Body of pancreas (tissue), 4 donors: ENCODE results near the gene RNGTT. TPM values are rescaled to one million over a fixed set of nuclear protein-coding genes. Genes with fewer than 3 reads are reported as not detected.

Source experiments
- ATAC-seq: fragments of 150-250 bp; one replicate; pipeline ENCODE4 v1.9.1; 2016
- DNase-seq, 4 donors: peaks; one replicate each; pipeline ENCODE4 v3.0.0-alpha.2; 2019
- H3K27ac ChIP-seq, 4 donors: fragments of 200-600 bp; sonication (generic); 1 replicate in 3 of 4; 2 replicates in 1 of 4; pipeline versions ENCODE4 v1.5.1 to v1.6.1; 2016 to 2019; ENCODE audit warnings: mild to moderate bottlenecking in 1 of 4, mixed read lengths in 1 of 4, moderate library complexity in 1 of 4
- H3K27me3 ChIP-seq, 2 donors: fragments of 200-600 bp; sonication (generic); one replicate each; pipeline ENCODE4 v1.6.0; 2016; ENCODE audit warnings: mild to moderate bottlenecking in 1 of 2
- H3K36me3 ChIP-seq, 2 donors: fragments of 200-600 bp; sonication (generic); replicated peaks in 1 of 2; 2 replicates each; pipeline ENCODE4 v1.5.1; 2016; ENCODE audit warnings: low read depth in 2 of 2; ENCODE audit not compliant: insufficient read depth in 1 of 2
- H3K4me1 ChIP-seq: fragments of 200-600 bp; sonication (generic); one replicate; pipeline ENCODE4 v1.6.0; 2016
- H3K4me3 ChIP-seq, 2 donors: fragments of 200-600 bp; sonication (generic); 1 replicate in 1 of 2; 2 replicates in 1 of 2; pipeline ENCODE4 v1.5.1; 2016 to 2019
- H3K9me3 ChIP-seq, 3 donors: fragments of 200-600 bp; sonication (generic); 1 replicate in 2 of 3; 2 replicates in 1 of 3; pipeline ENCODE4 v1.5.1; 2016
- POLR2A ChIP-seq, 3 donors: fragments of 450-650 bp; IDR thresholded peaks; one replicate each; pipeline ENCODE4 v1.6.1; 2016; ENCODE audit warnings: antibody characterized with exemption in 3 of 3, mild to moderate bottlenecking in 2 of 3
- WGBS, 2 donors: methylation state at CpG; one replicate each; pipeline ENCODE4 v1.1.5; 2017; 5-methylcytosine and 5-hydroxymethylcytosine counted together
- intact Hi-C: fragments of 100-400 bp; cut with DNase I; formaldehyde crosslinking; loops from one replicate; pipeline ENCODE4 v1.15.1; 2023
- total RNA-seq, 2 donors: library from RNA; depleted of rRNA; stranded (reverse); fragments of >200 nt; gene quantifications; one replicate each; pipeline ENCODE4 v1.1.0, GENCODE V29; 2016
- TF ChIP-seq, protein P1 (sequence below), 7 experiments: fragments of 450-650 bp in 4 of 7; fragments of 200-600 bp in 3 of 7; sonication (generic) in 3 of 7; IDR thresholded peaks; one replicate each; pipeline ENCODE4 v1.5.1; 2016 to 2019; ENCODE audit warnings: antibody characterized with exemption in 7 of 7

RNGTT gene
- total RNA-seq, 2 donors from 2014 or later = 9.9 to 15.2 TPM

DNA sequence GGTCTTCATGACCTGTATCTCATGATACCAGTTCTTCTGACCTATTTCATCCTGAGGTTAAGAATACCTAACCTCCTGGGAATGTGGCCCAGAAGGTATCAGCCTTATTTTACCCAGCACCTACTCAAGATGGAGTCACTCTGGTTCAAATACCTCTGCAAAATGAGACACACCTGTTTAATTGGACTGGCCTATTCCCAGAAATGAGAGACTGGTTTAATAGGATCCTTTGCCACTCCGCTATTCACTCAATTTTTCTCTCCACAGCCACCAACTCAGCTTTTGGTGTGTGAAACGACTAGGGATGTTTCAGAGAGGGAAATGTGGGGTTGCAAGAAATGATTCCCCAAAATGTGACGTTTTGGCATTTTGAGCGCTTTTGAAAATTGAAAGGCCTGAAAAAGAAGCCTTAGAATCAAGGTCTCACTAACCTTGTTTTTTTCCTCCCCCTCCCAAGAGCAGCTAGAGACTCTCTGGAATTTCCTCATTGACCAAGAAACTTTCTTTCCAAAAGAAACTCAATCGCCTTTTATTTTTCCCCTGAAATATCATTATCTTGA, 45.5 kb upstream of the RNGTT start:
- H3K27me3 ChIP-seq = no peaks in the 10 kb centered on the region
- 73 to 78% methylated on average over 5 of the region's 5 CpGs for WGBS, 2 donors
- no peak for DNase-seq
- intact Hi-C loops = no loop called here
- no peak overlapping the region for H3K27ac ChIP-seq
- H3K4me3 ChIP-seq = no peak overlapping the region
- no peaks in the 10 kb centered on the region for H3K4me1 ChIP-seq
- no peak for ATAC-seq
- H3K36me3 ChIP-seq = no peaks in the 10 kb centered on the region
- TF ChIP-seq, protein P1, sequence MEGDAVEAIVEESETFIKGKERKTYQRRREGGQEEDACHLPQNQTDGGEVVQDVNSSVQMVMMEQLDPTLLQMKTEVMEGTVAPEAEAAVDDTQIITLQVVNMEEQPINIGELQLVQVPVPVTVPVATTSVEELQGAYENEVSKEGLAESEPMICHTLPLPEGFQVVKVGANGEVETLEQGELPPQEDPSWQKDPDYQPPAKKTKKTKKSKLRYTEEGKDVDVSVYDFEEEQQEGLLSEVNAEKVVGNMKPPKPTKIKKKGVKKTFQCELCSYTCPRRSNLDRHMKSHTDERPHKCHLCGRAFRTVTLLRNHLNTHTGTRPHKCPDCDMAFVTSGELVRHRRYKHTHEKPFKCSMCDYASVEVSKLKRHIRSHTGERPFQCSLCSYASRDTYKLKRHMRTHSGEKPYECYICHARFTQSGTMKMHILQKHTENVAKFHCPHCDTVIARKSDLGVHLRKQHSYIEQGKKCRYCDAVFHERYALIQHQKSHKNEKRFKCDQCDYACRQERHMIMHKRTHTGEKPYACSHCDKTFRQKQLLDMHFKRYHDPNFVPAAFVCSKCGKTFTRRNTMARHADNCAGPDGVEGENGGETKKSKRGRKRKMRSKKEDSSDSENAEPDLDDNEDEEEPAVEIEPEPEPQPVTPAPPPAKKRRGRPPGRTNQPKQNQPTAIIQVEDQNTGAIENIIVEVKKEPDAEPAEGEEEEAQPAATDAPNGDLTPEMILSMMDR (IDR thresholded peaks at IDR 0.05) = no peak
- TF ChIP-seq POLR2A (IDR thresholded peaks at IDR 0.05) = no peak
- no peaks in the 10 kb centered on the region for H3K9me3 ChIP-seq

GRCh38 chr6:89008001-89008814, 44.8 kb upstream of the RNGTT start:
- DNase-seq (no peak), ATAC-seq (no peak)
- intact Hi-C loops = no loop called here
- Histone ChIP-seq H3K27me3 (no peaks in the 10 kb centered on the region), H3K4me3 (no peak overlapping the region), H3K27ac (no peak overlapping the region), H3K9me3 (no peaks in the 10 kb centered on the region), H3K36me3 (no peaks in the 10 kb centered on the region), H3K4me1 (no peaks in the 10 kb centered on the region)
- 81 to 83% methylated on average over 8 of the region's 8 CpGs for WGBS, 2 donors
- TF ChIP-seq, protein P1 (IDR thresholded peaks at IDR 0.05) = no peak
- TF ChIP-seq POLR2A (IDR thresholded peaks at IDR 0.05) = no peak

DNA sequence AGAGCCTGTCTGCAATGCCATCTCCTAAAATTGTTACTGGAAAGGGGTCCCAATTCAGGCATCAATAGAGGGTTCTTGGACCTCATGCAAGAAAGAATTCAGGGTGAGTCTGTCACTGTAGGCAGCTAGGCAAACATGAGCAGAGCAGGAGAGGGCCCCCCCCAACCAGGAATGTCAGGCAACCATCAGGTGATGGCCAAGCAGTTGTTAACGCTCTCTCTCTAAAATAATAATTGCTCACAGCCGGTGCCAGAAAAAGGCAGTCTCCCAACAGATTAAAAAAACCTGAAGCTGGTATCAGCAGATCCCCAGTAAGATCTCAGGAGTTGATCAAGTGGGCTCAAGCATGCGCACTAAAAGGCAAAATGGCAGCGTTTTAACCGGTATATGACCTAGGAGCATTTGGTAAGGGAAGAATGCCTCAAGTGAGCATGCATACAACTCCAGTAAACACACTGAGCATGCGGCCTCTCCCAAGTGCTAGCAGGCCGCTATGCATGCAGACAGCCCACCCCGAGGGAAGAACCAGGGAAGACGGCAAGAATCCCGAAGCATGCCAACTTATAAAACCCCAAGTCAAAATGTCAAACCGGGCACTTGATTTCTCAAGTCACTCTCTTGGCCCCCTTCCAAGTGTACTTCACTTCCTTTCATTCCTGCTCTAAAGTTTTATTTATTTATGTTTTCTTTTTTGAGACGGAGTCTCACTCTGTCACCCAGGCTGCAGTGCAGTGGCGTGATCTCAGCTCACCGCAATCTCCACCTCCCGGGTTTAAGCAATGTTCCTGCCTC, 44.0 kb upstream of the RNGTT start:
- ATAC-seq = no peak
- 69 to 72% methylated on average over 15 of the region's 15 CpGs for WGBS, 2 donors
- Histone ChIP-seq H3K4me3 (no peak overlapping the region), H3K27ac (no peak overlapping the region), H3K4me1 (no peaks in the 10 kb centered on the region), H3K36me3 (no peaks in the 10 kb centered on the region), H3K27me3 (no peaks in the 10 kb centered on the region), H3K9me3 (no peaks in the 10 kb centered on the region)
- TF ChIP-seq, protein P1 (IDR thresholded peaks at IDR 0.05) = no peak
- TF ChIP-seq POLR2A (IDR thresholded peaks at IDR 0.05) = no peak
- no peak for DNase-seq
- intact Hi-C loops = no loop called here

GRCh38 chr6:89002523-89002922, 39.1 kb upstream of the RNGTT start:
- Histone ChIP-seq H3K4me1 (no peaks in the 10 kb centered on the region), H3K27me3 (no peaks in the 10 kb centered on the region), H3K36me3 (no peaks in the 10 kb centered on the region), H3K27ac (no peak overlapping the region), H3K4me3 (no peak overlapping the region), H3K9me3 (no peaks in the 10 kb centered on the region)
- no peak for DNase-seq
- ATAC-seq = no peak
- TF ChIP-seq, protein P1 (IDR thresholded peaks at IDR 0.05) = no peak
- no peak for TF ChIP-seq POLR2A (IDR thresholded peaks at IDR 0.05)
- intact Hi-C loops = no loop called here
- WGBS, 2 donors = 80 to 81% methylated on average over 4 of the region's 4 CpGs
